SJSA1 (cell line): ENCODE data around the gene PKIB. TPM values are rescaled to one million over a fixed set of nuclear protein-coding genes. Genes with fewer than 3 reads are reported as not detected.
"Not testable (repeated sequence)": the region's sequence is repeated elsewhere in the genome, so short reads cannot be mapped to it uniquely, and the experiment has no call there.

ENCODE experiments used
- DNase-seq, 2 experiments: peaks; one replicate each; pipeline ENCODE4 v3.0.0-alpha.2; 2015 to 2020; ENCODE audit warnings: low spot score in 2 of 2, low read depth in 1 of 2
- H3K27ac ChIP-seq: fragments of 250-450 bp; sonication (Bioruptor Pico); 2 replicates; pipeline ENCODE4 v1.5.1; 2020; ENCODE audit warnings: mild to moderate bottlenecking, moderate library complexity
- H3K27me3 ChIP-seq: fragments of 250-450 bp; sonication (Bioruptor Pico); replicated peaks from 2 replicates; pipeline ENCODE4 v1.5.1; 2020; ENCODE audit warnings: mild to moderate bottlenecking, moderate library complexity
- H3K36me3 ChIP-seq: fragments of 250-450 bp; sonication (Bioruptor Pico); 2 replicates; pipeline ENCODE4 v1.5.1; 2020; ENCODE audit warnings: mild to moderate bottlenecking
- H3K4me1 ChIP-seq: fragments of 250-450 bp; sonication (Bioruptor Pico); replicated peaks from 2 replicates; pipeline ENCODE4 v1.6.1; 2021; ENCODE audit warnings: mild to moderate bottlenecking
- H3K4me3 ChIP-seq: fragments of 250-450 bp; sonication (Bioruptor Pico); 2 replicates; pipeline ENCODE4 v1.5.1; 2020; ENCODE audit warnings: mild to moderate bottlenecking
- H3K9me3 ChIP-seq: fragments of 250-450 bp; sonication (Bioruptor Pico); replicated peaks from 2 replicates; pipeline ENCODE4 v1.5.1; 2020; ENCODE audit warnings: mild to moderate bottlenecking
- total RNA-seq: library from RNA; depleted of rRNA; stranded (reverse); fragments of >200 nt; shearing (Covaris generic); gene quantifications from 2 replicates; pipeline ENCODE4 v1.2.3, GENCODE V29; 2014

The PKIB gene
- total RNA-seq, 1 experiment from 2014 or later, result not detected

GRCh38 chr6:122631571-122632249, 21.5 kb downstream of the PKIB start:
- no peaks in the 10 kb centered on the region for H3K4me1 ChIP-seq
- no peak for DNase-seq
- H3K4me3 ChIP-seq, result no peak overlapping the region
- no peaks in the 10 kb centered on the region for H3K27me3 ChIP-seq
- H3K27ac ChIP-seq, result no peak overlapping the region
- no peaks in the 10 kb centered on the region for H3K36me3 ChIP-seq
- H3K9me3 ChIP-seq, result no peaks in the 10 kb centered on the region

DNA sequence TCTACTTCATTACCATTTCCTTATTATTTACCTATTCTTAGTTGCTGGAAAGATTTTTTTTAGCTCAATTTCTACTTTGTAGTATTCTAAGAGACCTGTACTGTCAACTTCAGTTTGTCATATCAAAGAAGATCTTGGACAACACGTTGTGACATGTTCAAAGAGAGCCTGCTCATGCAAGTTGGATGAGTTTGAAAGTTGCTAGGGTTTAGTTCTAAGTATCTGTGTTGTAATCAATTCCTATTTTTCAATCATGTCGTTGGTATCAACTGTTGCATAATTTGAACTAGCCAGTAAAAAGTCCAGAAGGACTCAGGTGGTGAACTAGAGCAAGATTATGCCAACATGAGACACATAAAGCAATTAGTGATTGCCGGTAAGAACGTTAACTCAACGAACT, 30.2 kb downstream of the PKIB start:
- 0 out of 2 replicates have a peak, but pooled peaks cover 4% of the 10 kb centered on the region for H3K27me3 ChIP-seq
- H3K36me3 ChIP-seq, result no peaks in the 10 kb centered on the region
- no peak overlapping the region for H3K4me3 ChIP-seq
- H3K9me3 ChIP-seq, result no peaks in the 10 kb centered on the region
- H3K4me1 ChIP-seq, result no peaks in the 10 kb centered on the region
- no peak for DNase-seq
- no peak overlapping the region for H3K27ac ChIP-seq

- peaks cover 4% of the 10 kb centered on the region; the same call in 1 of the 2 replicates for H3K27me3 ChIP-seq
- no peaks in the 10 kb centered on the region for H3K36me3 ChIP-seq
- DNase-seq, result no peak
- H3K27ac ChIP-seq, result no peak overlapping the region
- H3K9me3 ChIP-seq, result no peaks in the 10 kb centered on the region
- H3K4me1 ChIP-seq, result no peaks in the 10 kb centered on the region
- H3K4me3 ChIP-seq, result no peak overlapping the region
Observed at GRCh38 chr6:122641819-122642218, 31.6 kb downstream of the PKIB start.

DNA sequence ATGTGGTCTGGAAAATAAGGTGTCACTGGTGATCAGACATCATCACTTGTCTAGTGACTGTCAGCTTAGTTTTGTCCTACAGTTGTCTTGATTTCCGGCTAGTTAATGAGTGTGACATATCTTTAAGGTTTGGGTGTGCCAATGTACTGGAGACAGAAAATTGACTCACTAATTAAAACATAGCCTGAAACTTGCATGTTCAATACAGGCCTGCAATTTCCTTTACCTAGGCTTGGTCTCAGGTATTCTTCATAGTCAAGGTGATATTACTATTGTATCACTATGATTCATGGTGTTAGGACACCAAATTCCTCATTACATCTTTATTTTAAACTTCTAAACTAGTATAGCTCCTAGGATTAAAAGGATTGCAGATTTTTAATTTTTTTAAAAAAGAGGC, 32.4 kb downstream of the PKIB start:
- DNase-seq, H3K9me3 ChIP-seq, H3K36me3 ChIP-seq, H3K4me3 ChIP-seq, H3K4me1 ChIP-seq, H3K27me3 ChIP-seq, H3K27ac ChIP-seq: not testable (repeated sequence)

DNA sequence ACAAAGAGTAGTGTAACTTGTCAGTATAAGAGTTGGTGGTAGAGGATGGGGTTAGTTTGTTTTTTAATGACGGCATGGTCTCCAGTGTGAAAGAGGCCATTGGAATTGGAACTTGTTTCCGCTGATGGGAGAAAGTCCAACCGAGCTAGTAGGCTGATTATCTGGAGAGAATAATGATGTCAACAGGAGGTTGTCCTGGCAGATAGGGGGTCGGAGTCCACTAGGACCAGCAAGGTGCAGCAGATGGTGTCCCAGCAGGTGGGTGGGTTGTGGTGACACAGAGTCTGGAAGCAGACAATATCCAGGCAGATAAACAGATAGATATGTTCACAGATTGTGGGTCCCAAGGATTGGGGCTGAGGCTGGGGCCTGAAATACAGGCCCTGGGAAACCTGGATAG, 35.1 kb downstream of the PKIB start:
- no peak overlapping the region for H3K4me3 ChIP-seq
- no peaks in the 10 kb centered on the region for H3K36me3 ChIP-seq
- H3K9me3 ChIP-seq, result no peaks in the 10 kb centered on the region
- H3K4me1 ChIP-seq, result no peaks in the 10 kb centered on the region
- H3K27me3 ChIP-seq, result no peaks in the 10 kb centered on the region; the same call in 1 of the 2 replicates
- no peak for DNase-seq
- H3K27ac ChIP-seq, result no peak overlapping the region

DNA sequence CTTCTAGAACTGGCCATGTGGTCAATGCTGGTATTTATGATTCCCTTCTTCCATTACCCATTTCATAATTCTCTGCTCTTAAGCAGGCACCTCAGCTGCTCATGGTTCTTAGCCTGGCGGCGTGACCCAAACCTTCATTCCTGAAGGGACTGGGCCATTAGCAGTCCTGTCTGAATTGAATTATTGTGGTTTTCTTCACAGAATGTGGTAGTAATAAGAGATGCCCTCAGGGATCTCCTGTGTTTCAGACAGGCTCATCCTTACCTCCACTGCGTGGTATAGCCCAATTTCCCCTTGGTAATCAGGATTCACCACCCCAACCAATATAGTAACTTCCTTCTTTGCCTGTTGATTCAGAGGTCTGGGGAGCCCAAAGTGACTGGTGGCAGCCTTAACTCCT, 37.6 kb downstream of the PKIB start:
- H3K4me1 ChIP-seq, result no peaks in the 10 kb centered on the region
- no peak for DNase-seq
- H3K36me3 ChIP-seq, result no peaks in the 10 kb centered on the region
- H3K4me3 ChIP-seq, result no peak overlapping the region
- no peaks in the 10 kb centered on the region for H3K9me3 ChIP-seq
- H3K27ac ChIP-seq, result no peak overlapping the region
- no peaks in the 10 kb centered on the region; the same call in 1 of the 2 replicates for H3K27me3 ChIP-seq

GRCh38 chr6:122648726-122649125, 38.5 kb downstream of the PKIB start:
- Histone ChIP-seq H3K4me1 (no peaks in the 10 kb centered on the region), H3K27me3 (no peaks in the 10 kb centered on the region; the same call in 1 of the 2 replicates), H3K36me3 (no peaks in the 10 kb centered on the region), H3K9me3 (no peaks in the 10 kb centered on the region), H3K27ac (no peak overlapping the region), H3K4me3 (no peak overlapping the region)
- DNase-seq, result no peak

DNA sequence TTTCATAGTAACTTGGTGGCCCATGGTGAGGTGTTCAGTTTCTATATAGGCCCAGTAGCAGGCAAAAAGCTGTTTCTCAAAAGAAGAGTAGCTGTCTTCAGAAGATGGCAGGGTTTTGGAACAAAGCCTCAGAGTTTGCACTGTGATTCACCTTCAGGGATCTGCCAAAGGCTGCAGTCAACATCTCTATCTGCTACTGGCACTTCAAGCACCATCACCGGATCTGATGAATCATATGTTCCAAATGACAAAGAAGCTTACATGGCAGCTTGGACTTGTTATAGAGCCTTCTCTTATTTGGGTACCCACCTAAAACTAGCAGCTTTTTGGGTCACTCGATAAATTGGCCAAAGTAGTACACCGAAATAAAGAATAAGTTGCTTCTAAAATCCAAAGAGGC, 39.5 kb downstream of the PKIB start:
- H3K36me3 ChIP-seq, result no peaks in the 10 kb centered on the region
- no peaks in the 10 kb centered on the region for H3K9me3 ChIP-seq
- H3K27me3 ChIP-seq, result no peaks in the 10 kb centered on the region; the same call in 1 of the 2 replicates
- H3K4me1 ChIP-seq, result no peaks in the 10 kb centered on the region
- DNase-seq, result no peak
- no peak overlapping the region for H3K27ac ChIP-seq
- H3K4me3 ChIP-seq, result no peak overlapping the region

- H3K27ac ChIP-seq, result no peak overlapping the region
- no peaks in the 10 kb centered on the region; the same call in 1 of the 2 replicates for H3K27me3 ChIP-seq
- DNase-seq, result no peak
- H3K36me3 ChIP-seq, result no peaks in the 10 kb centered on the region
- no peaks in the 10 kb centered on the region for H3K9me3 ChIP-seq
- no peak overlapping the region for H3K4me3 ChIP-seq
- H3K4me1 ChIP-seq, result no peaks in the 10 kb centered on the region
Observed at GRCh38 chr6:122650403-122650802, 40.2 kb downstream of the PKIB start.

GRCh38 chr6:122651031-122651430, 40.8 kb downstream of the PKIB start:
- no peaks in the 10 kb centered on the region; the same call in 1 of the 2 replicates for H3K27me3 ChIP-seq
- no peak overlapping the region for H3K4me3 ChIP-seq
- no peaks in the 10 kb centered on the region for H3K9me3 ChIP-seq
- no peaks in the 10 kb centered on the region for H3K36me3 ChIP-seq
- H3K27ac ChIP-seq, result no peak overlapping the region
- no peaks in the 10 kb centered on the region for H3K4me1 ChIP-seq
- DNase-seq, result no peak

DNA sequence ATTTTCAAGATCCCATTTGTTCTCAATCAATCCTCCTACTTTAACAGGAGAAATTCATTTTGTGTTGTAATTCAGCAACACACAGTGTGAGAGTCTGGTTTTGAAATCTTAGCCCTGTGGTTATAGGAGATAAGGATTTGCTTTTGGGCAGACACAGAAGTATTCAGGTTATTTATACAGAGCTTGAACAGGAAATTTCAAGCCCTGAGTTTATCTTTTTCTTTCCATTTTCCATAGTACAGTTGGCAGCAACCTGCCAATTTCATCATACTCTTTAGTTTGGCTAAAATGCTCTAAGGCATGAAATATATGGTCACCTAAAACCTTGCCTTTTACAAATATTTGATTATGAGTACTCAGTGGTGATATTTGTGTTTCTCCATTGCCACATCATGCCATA, 41.4 kb downstream of the PKIB start:
- DNase-seq, result no peak
- H3K27ac ChIP-seq, result no peak overlapping the region
- H3K4me1 ChIP-seq, result no peaks in the 10 kb centered on the region
- no peaks in the 10 kb centered on the region for H3K9me3 ChIP-seq
- no peak overlapping the region for H3K4me3 ChIP-seq
- H3K27me3 ChIP-seq, result no peaks in the 10 kb centered on the region; the same call in 1 of the 2 replicates
- H3K36me3 ChIP-seq, result no peaks in the 10 kb centered on the region

DNA sequence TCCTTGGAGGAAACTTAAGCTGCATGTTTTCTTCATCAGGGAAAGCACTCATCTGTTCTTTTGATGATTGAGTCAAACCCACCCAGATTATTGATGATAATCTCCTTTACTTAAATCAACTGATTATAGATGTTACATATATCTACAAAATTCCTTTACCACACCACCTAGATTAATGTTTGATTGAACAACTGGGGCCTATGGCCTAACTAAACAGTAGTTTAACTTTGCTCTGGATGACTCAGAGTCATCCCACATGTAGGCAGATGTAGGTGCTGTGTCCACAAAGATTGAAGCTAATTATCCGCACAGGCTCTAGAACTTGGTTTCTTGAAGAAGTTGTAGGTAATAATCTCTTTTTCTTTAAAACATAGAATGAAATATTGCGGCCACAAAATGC, 42.2 kb downstream of the PKIB start:
- no peaks in the 10 kb centered on the region for H3K9me3 ChIP-seq
- H3K4me3 ChIP-seq, result no peak overlapping the region
- no peaks in the 10 kb centered on the region for H3K27me3 ChIP-seq
- no peaks in the 10 kb centered on the region for H3K36me3 ChIP-seq
- DNase-seq, result no peak
- H3K4me1 ChIP-seq, result no peaks in the 10 kb centered on the region
- no peak overlapping the region for H3K27ac ChIP-seq

DNA sequence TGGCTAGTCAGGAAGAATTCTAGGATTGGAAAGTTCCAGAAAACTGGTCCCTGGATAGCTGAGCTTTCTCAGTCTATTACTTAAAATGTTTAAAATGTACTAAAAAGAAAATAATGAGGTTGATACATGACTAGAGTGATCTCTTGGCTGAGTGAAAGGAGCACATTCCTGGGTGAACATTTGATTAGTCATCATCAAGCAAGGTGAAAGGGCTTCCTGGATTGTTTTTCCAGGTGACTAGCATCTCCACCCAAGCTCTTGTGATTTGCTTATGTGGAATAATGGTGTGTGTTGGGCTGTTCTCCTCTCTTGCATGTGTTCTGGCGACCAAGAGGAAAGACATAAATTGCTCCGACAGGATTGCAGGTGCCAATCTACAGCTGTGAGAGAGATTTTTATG, 42.9 kb downstream of the PKIB start:
- no peaks in the 10 kb centered on the region for H3K4me1 ChIP-seq
- no peak overlapping the region for H3K4me3 ChIP-seq
- no peak for DNase-seq
- H3K27me3 ChIP-seq, result no peaks in the 10 kb centered on the region
- no peak overlapping the region for H3K27ac ChIP-seq
- no peaks in the 10 kb centered on the region for H3K36me3 ChIP-seq
- H3K9me3 ChIP-seq, result no peaks in the 10 kb centered on the region

- Histone ChIP-seq H3K9me3 (no peaks in the 10 kb centered on the region), H3K27ac (no peak overlapping the region), H3K27me3 (no peaks in the 10 kb centered on the region), H3K4me1 (no peaks in the 10 kb centered on the region), H3K4me3 (no peak overlapping the region), H3K36me3 (no peaks in the 10 kb centered on the region)
- no peak for DNase-seq
Observed at GRCh38 chr6:122654012-122654411, 43.8 kb downstream of the PKIB start.

- H3K4me1 ChIP-seq, result no peaks in the 10 kb centered on the region
- H3K9me3 ChIP-seq, result no peaks in the 10 kb centered on the region
- no peak overlapping the region for H3K27ac ChIP-seq
- DNase-seq, result no peak
- no peaks in the 10 kb centered on the region for H3K27me3 ChIP-seq
- H3K4me3 ChIP-seq, result no peak overlapping the region
- H3K36me3 ChIP-seq, result no peaks in the 10 kb centered on the region
Observed at GRCh38 chr6:122657601-122658000, 47.4 kb downstream of the PKIB start.
